B cell (primary cell): ENCODE measurements around the gene IZUMO1. TPM values are rescaled to one million over a fixed set of nuclear protein-coding genes. Genes with fewer than 3 reads are reported as not detected.

Experiments used
- ATAC-seq: fragments of 200-7000 bp; cut with Tn5 transposase; one replicate; pipeline ENCODE4 v1.10.0; 2021; ENCODE audit warnings: low read depth, mild to moderate bottlenecking, moderate number of reproducible peaks, moderate library complexity
- CTCF ChIA-PET: fragments of 350-600 bp; sonication (Branson Sonifier 250); formaldehyde crosslinking; loops from one replicate; lab custom pipeline; 2021; ENCODE audit warnings: antibody characterized with exemption, inconsistent platforms; lab: Charles Lee
- POLR2A ChIA-PET: fragments of 350-600 bp; sonication (Branson Sonifier 250); formaldehyde crosslinking; loops from one replicate; lab custom pipeline; 2021; ENCODE audit warnings: antibody characterized with exemption; lab: Charles Lee
- DNase-seq: peaks from one replicate; pipeline ENCODE4 v3.0.0; 2013
- H2AFZ ChIP-seq: 2 replicates; pipeline ENCODE4 v1.6.1; 2012; ENCODE audit warnings: mild to moderate bottlenecking, low read depth, low read length; ENCODE audit not compliant: insufficient read depth, poor library complexity, severe bottlenecking
- H3K27ac ChIP-seq, 2 donors: 1 replicate in 1 of 2; 2 replicates in 1 of 2; pipeline ENCODE4 v1.5.1; 2012 to 2013; ENCODE audit warnings: low read length in 2 of 2, mild to moderate bottlenecking in 2 of 2, moderate library complexity in 1 of 2
- H3K27me3 ChIP-seq, 4 experiments: fragments of 200-600 bp in 1 of 4; sonication (generic) in 1 of 4; replicated peaks in 1 of 4; 1 replicate in 2 of 4; 2 replicates in 2 of 4; pipeline versions ENCODE4 v1.6.1 to v1.7.0; 2013 to 2016; ENCODE audit warnings: low read length in 3 of 4, mild to moderate bottlenecking in 2 of 4, mixed read lengths in 1 of 4, moderate library complexity in 1 of 4; ENCODE audit not compliant: insufficient read depth in 4 of 4, control insufficient read depth in 3 of 4; ENCODE audit errors: control extremely low read depth in 1 of 4
- H3K36me3 ChIP-seq, 2 experiments: replicated peaks in 1 of 2; 1 replicate in 1 of 2; 2 replicates in 1 of 2; pipeline versions ENCODE4 v1.6.1 to v1.7.1; 2013; ENCODE audit warnings: low read length in 1 of 2; ENCODE audit not compliant: insufficient read depth in 2 of 2, control insufficient read depth in 1 of 2; ENCODE audit errors: control extremely low read depth in 1 of 2, extremely low read depth in 1 of 2
- H3K4me1 ChIP-seq, 2 donors: fragments of 200-600 bp in 1 of 2; sonication (generic) in 1 of 2; 1 replicate in 1 of 2; 2 replicates in 1 of 2; pipeline versions ENCODE4 v1.5.1 to v1.6.1; 2013 to 2017; ENCODE audit warnings: low read length in 2 of 2; ENCODE audit not compliant: control insufficient read depth in 2 of 2, insufficient read depth in 2 of 2
- H3K4me2 ChIP-seq: replicated peaks from 2 replicates; pipeline ENCODE3; 2012; ENCODE audit warnings: mild to moderate bottlenecking, low read depth, low read length; ENCODE audit not compliant: poor library complexity, severe bottlenecking
- H3K4me3 ChIP-seq, 5 experiments: fragments of 200-600 bp in 1 of 5; sonication (generic) in 1 of 5; 1 replicate in 3 of 5; 2 replicates in 2 of 5; pipeline versions ENCODE4 v1.5.1 to v1.7.0; 2011 to 2016; ENCODE audit warnings: low read length in 4 of 5, mild to moderate bottlenecking in 4 of 5, low read depth in 2 of 5, control low read depth in 1 of 5, moderate library complexity in 1 of 5; ENCODE audit not compliant: insufficient read depth in 1 of 5; ENCODE audit errors: control extremely low read depth in 1 of 5, extremely low read depth in 1 of 5
- H3K79me2 ChIP-seq: fragments of 200-600 bp; sonication (generic); one replicate; pipeline ENCODE4 v1.6.0; 2016; ENCODE audit warnings: low read length; ENCODE audit not compliant: control insufficient read depth, insufficient read depth
- H3K9ac ChIP-seq: fragments of 200-600 bp; sonication (generic); 2 replicates; pipeline ENCODE4 v1.6.1; 2017; ENCODE audit warnings: mild to moderate bottlenecking, low read length, moderate library complexity
- H3K9me3 ChIP-seq, 3 donors: one replicate each; pipeline versions ENCODE4 v1.6.1 to v1.7.1; 2013; ENCODE audit warnings: low read length in 2 of 3; ENCODE audit not compliant: control insufficient read depth in 2 of 3, insufficient read depth in 1 of 3; ENCODE audit errors: control extremely low read depth in 1 of 3
- H4K20me1 ChIP-seq: 2 replicates; pipeline ENCODE4 v1.6.0; 2012; ENCODE audit warnings: mild to moderate bottlenecking, low read length; ENCODE audit not compliant: insufficient read depth, control insufficient read depth, poor library complexity, severe bottlenecking
- H3K27ac Mint-ChIP-seq: one replicate; pipeline ENCODE4 v1.8.0; 2021; ENCODE audit warnings: mixed read lengths
- H3K27me3 Mint-ChIP-seq: one replicate; pipeline ENCODE4 v1.8.0; 2021; ENCODE audit warnings: mixed read lengths
- H3K4me1 Mint-ChIP-seq: one replicate; pipeline ENCODE4 v1.8.0; 2021; ENCODE audit warnings: mixed read lengths
- H3K4me3 Mint-ChIP-seq: one replicate; pipeline ENCODE4 v1.8.0; 2021; ENCODE audit warnings: mixed read lengths
- H3K9me3 Mint-ChIP-seq: one replicate; pipeline ENCODE4 v1.8.0; 2022; ENCODE audit warnings: mixed read lengths; ENCODE audit not compliant: insufficient read depth
- CTCF ChIP-seq: fragments of 200-600 bp; IDR thresholded peaks from one replicate; pipeline ENCODE4 v1.8.0; 2022; ENCODE audit warnings: antibody characterized with exemption, mild to moderate bottlenecking
- EZH2 ChIP-seq: IDR thresholded peaks from 2 replicates; pipeline ENCODE4 v1.6.1; 2012; ENCODE audit warnings: borderline replicate concordance, low read depth, mild to moderate bottlenecking, moderate library complexity, low read length; ENCODE audit not compliant: insufficient read depth, poor library complexity, severe bottlenecking
- WGBS: methylation state at CpG from one replicate; pipeline ENCODE4 v1.1.5; 2013; ENCODE audit warnings: missing lambda C conversion rate; ENCODE audit not compliant: insufficient coverage; 5-methylcytosine and 5-hydroxymethylcytosine counted together
- intact Hi-C: fragments of 100-400 bp; cut with micrococcal nuclease; formaldehyde crosslinking; loops from one replicate; pipeline ENCODE4 v1.10.0; 2022
- polyA plus RNA-seq: library from polyadenylated mRNA; depleted of rRNA; stranded (reverse); fragments of >200 nt; gene quantifications from 2 replicates; pipeline ENCODE4 v1.2.3, GENCODE V29; 2012
- total RNA-seq, 2 donors: library from RNA; stranded (reverse); fragments of 120-200 nt in 1 of 2; gene quantifications; 1 replicate in 1 of 2; 2 replicates in 1 of 2; pipeline versions ENCODE4 v1.2.3 to v1.2.4, GENCODE V29; 2013 to 2022

IZUMO1 gene
- total and polyA plus RNA-seq, 2 donors (not counting 1 experiment from before 2014, with no cell fraction given): not detected

DNA sequence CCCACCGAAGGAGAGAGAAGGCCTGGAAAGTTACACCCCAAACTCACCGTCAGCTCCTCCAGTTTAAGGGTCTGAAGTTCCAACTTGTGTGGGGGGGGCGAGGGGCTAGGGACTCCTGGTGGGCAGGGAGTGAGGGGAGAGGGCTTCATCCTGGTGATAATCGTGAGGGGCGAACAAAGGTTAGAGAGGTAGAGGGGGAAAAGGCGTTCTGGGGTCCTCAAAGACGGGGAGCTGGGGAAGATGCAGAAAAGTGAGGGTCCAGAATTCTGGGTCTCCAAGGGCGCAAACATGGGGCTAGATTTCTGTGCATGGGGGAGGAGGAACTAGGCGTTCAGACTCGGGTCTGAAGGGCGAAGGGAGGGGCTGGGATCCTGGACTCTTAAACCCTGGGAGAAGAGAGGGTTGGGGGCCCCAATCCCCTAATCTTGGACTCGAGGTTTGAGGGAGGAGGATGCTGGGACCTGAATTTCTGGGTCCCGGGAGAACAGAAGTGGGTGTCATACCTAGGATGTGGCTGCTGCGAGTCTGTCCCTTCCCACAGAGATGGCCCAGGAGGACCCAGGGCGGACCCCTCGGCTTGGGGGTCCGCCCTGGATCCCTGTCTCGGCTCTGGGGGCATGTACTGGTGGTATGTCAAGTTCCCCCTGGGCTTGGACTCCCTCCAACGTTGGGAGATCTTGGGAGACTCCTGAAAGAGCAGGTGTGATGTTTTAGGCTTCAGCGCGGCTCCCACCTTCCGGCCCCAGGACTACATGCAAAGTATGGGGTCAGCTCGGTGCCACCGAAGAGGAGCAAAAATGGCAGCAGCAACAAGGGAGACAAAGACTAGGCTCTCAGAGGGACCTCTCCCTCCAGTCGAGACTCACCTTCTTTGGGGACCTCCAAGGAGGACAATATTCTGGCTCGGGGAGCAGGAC is 31.7 kb downstream of the IZUMO1 start:
- Histone ChIP-seq H3K36me3 (no peaks in the 10 kb centered on the region), H3K4me3 (peak overlapping the region; percentile 39 to 86 (median 67)), H3K9ac (peak overlapping the region; percentile 86), H4K20me1 (no peaks in the 10 kb centered on the region), H3K27me3 (no peaks in the 10 kb centered on the region), H2AFZ (peak overlapping the region; percentile 96), H3K9me3 (no peaks in the 10 kb centered on the region), H3K27ac (peak overlapping the region; percentile 67 to 76), H3K4me2 (peak overlapping the region; percentile 97), H3K79me2 (peaks cover 5% of the 10 kb centered on the region), H3K4me1 (peaks cover 14 to 22% of the 10 kb centered on the region in 2 donors)
- H3K27me3 Mint-ChIP-seq: no peaks in the 10 kb centered on the region
- POLR2A ChIA-PET: no interaction called here
- ATAC-seq (no peak), DNase-seq (no peak)
- TF ChIP-seq EZH2 (no peak), CTCF (no peak)
- H3K9me3 Mint-ChIP-seq: no peaks in the 10 kb centered on the region
- intact Hi-C loops: loop anchor here (1.0 kb wide), 7 partner anchors 23 to 185 kb away; partner anchors contain the start of genes CA11, NUCB1, RPL18 and SPHK2
- peak overlapping the region; percentile 82 for H3K27ac Mint-ChIP-seq
- 65% methylated on average over 23 of the region's 26 CpGs for whole genome bisulfite sequencing
- CTCF ChIA-PET: interaction anchor here (1.5 to 1.6 kb wide), 3 partner anchors 11 to 24 kb away, joined by 3 to 5 read pairs (median 3); no protein-coding TSS in a partner anchor
- H3K4me1 Mint-ChIP-seq: peaks cover 21% of the 10 kb centered on the region
- peak overlapping the region; percentile 89 for H3K4me3 Mint-ChIP-seq
